H9 (cell line): Measurements from ENCODE around the gene ASCC1. TPM values are rescaled to one million over a fixed set of nuclear protein-coding genes. Genes with fewer than 3 reads are reported as not detected.
A peak's percentile ranks its signal among the peaks of the same experiment; 100 is the strongest.

ENCODE experiments used
- DNase-seq: peaks from one replicate; pipeline ENCODE4 v3.0.0-alpha.2; 2017
- H2AFZ ChIP-seq: one replicate; pipeline ENCODE4 v1.6.1; 2013; ENCODE audit warnings: mild to moderate bottlenecking, low read length, control low read depth, moderate library complexity
- H2AK5ac ChIP-seq: 2 replicates; pipeline ENCODE4 v1.6.1; 2013; ENCODE audit warnings: low read length, control low read depth, mixed read lengths; ENCODE audit not compliant: insufficient read length
- H2BK120ac ChIP-seq: one replicate; pipeline ENCODE4 v1.6.1; 2013; ENCODE audit warnings: low read depth, mild to moderate bottlenecking, low read length, control low read depth, inconsistent platforms; ENCODE audit not compliant: poor library complexity, severe bottlenecking
- H2BK12ac ChIP-seq: 2 replicates; pipeline ENCODE4 v1.6.1; 2013; ENCODE audit warnings: low read length, control low read depth, mixed read lengths, low read depth; ENCODE audit not compliant: insufficient read length
- H2BK15ac ChIP-seq: 2 replicates; pipeline ENCODE4 v1.6.1; 2013; ENCODE audit warnings: low read depth, low read length, control low read depth
- H2BK20ac ChIP-seq: one replicate; pipeline ENCODE4 v1.6.1; 2013; ENCODE audit warnings: low read depth, mild to moderate bottlenecking, low read length, control low read depth, inconsistent platforms; ENCODE audit not compliant: poor library complexity, severe bottlenecking
- H2BK5ac ChIP-seq: 2 replicates; pipeline ENCODE4 v1.6.1; 2013; ENCODE audit warnings: low read length, control low read depth, mixed read lengths; ENCODE audit not compliant: insufficient read length
- H3K14ac ChIP-seq: 2 replicates; pipeline ENCODE4 v1.6.1; 2013; ENCODE audit warnings: low read length, control low read depth; ENCODE audit not compliant: insufficient read depth
- H3K18ac ChIP-seq: 2 replicates; pipeline ENCODE4 v1.6.1; 2013; ENCODE audit warnings: low read depth, mild to moderate bottlenecking, mixed read lengths, low read length, control low read depth; ENCODE audit not compliant: insufficient read length
- H3K23ac ChIP-seq: 2 replicates; pipeline ENCODE4 v1.6.1; 2013; ENCODE audit warnings: low read length, control low read depth, mixed read lengths, low read depth; ENCODE audit not compliant: insufficient read length
- H3K23me2 ChIP-seq: 2 replicates; pipeline ENCODE4 v1.6.1; 2013; ENCODE audit warnings: low read depth, mild to moderate bottlenecking, mixed read lengths, low read length, control low read depth; ENCODE audit not compliant: insufficient read length, poor library complexity, severe bottlenecking
- H3K27ac ChIP-seq: 2 replicates; pipeline ENCODE4 v1.5.1; 2013; ENCODE audit warnings: low read length, control low read depth, mixed read lengths, low read depth; ENCODE audit not compliant: insufficient read length
- H3K27me3 ChIP-seq: 2 replicates; pipeline ENCODE4 v1.6.1; 2013; ENCODE audit warnings: low read length, control low read depth, inconsistent platforms; ENCODE audit not compliant: insufficient read depth
- H3K4ac ChIP-seq: 2 replicates; pipeline ENCODE4 v1.6.1; 2013; ENCODE audit warnings: low read depth, mild to moderate bottlenecking, control low read depth, inconsistent platforms, low read length, moderate library complexity
- H3K4me1 ChIP-seq: 2 replicates; pipeline ENCODE4 v1.6.1; 2013; ENCODE audit warnings: low read length, control low read depth, inconsistent platforms; ENCODE audit not compliant: insufficient read depth
- H3K4me2 ChIP-seq: 2 replicates; pipeline ENCODE4 v1.6.1; 2013; ENCODE audit warnings: low read length, control low read depth, mixed read lengths; ENCODE audit not compliant: insufficient read length, insufficient read depth
- H3K56ac ChIP-seq: 2 replicates; pipeline ENCODE4 v1.6.1; 2013; ENCODE audit warnings: low read depth, mild to moderate bottlenecking, mixed read lengths, low read length, control low read depth; ENCODE audit not compliant: insufficient read length
- H3K79me1 ChIP-seq: 2 replicates; pipeline ENCODE4 v1.6.1; 2013; ENCODE audit warnings: low read depth, mild to moderate bottlenecking, moderate library complexity, low read length, control low read depth, inconsistent platforms; ENCODE audit not compliant: insufficient read depth, poor library complexity, severe bottlenecking
- H3K79me2 ChIP-seq: 2 replicates; pipeline ENCODE4 v1.6.1; 2013; ENCODE audit warnings: low read length, control low read depth, inconsistent platforms; ENCODE audit not compliant: insufficient read depth
- H3K9ac ChIP-seq: 2 replicates; pipeline ENCODE4 v1.6.1; 2013; ENCODE audit warnings: low read length, control low read depth, mixed read lengths; ENCODE audit not compliant: insufficient read length; ENCODE audit errors: extremely low read depth
- H3K9me3 ChIP-seq: one replicate; pipeline ENCODE4 v1.6.1; 2013; ENCODE audit warnings: low read depth, low read length, inconsistent platforms; ENCODE audit not compliant: control insufficient read depth
- H3T11ph ChIP-seq: one replicate; pipeline ENCODE4 v1.6.1; 2013; ENCODE audit warnings: mild to moderate bottlenecking, low read length, control low read depth, inconsistent platforms
- H4K20me1 ChIP-seq: one replicate; pipeline ENCODE4 v1.6.1; 2013; ENCODE audit not compliant: control insufficient read depth, insufficient read length, insufficient read depth
- H4K5ac ChIP-seq: 2 replicates; pipeline ENCODE4 v1.6.1; 2013; ENCODE audit warnings: low read depth, mild to moderate bottlenecking, mixed read lengths, low read length, control low read depth; ENCODE audit not compliant: insufficient read length
- H4K8ac ChIP-seq: replicated peaks from 2 replicates; pipeline ENCODE4 v1.6.1; 2013; ENCODE audit warnings: low read length, control low read depth, mixed read lengths, low read depth; ENCODE audit not compliant: insufficient read length
- H4K91ac ChIP-seq: 2 replicates; pipeline ENCODE4 v1.6.1; 2013; ENCODE audit warnings: low read depth, mild to moderate bottlenecking, moderate library complexity, mixed read lengths, low read length, control low read depth; ENCODE audit not compliant: insufficient read length
- H3K27ac Mint-ChIP-seq, 3 experiments: 2 replicates in 2 of 3; 3 replicates in 1 of 3; pipeline ENCODE4 v1.8.0; 2020 to 2021; ENCODE audit warnings: mixed read lengths in 3 of 3, mild to moderate bottlenecking in 1 of 3, moderate library complexity in 1 of 3
- H3K27me3 Mint-ChIP-seq: 2 replicates; pipeline ENCODE4 v1.8.0; 2021; ENCODE audit warnings: low read depth, mild to moderate bottlenecking, moderate library complexity, mixed read lengths
- H3K36me3 Mint-ChIP-seq, 3 experiments: 2 replicates in 2 of 3; 3 replicates in 1 of 3; pipeline ENCODE4 v1.8.0; 2020 to 2021; ENCODE audit warnings: low read depth in 3 of 3, mixed read lengths in 3 of 3; ENCODE audit not compliant: insufficient read depth in 1 of 3
- H3K4me1 Mint-ChIP-seq, 2 experiments: 2 replicates each; pipeline ENCODE4 v1.8.0; 2020; ENCODE audit warnings: mixed read lengths in 2 of 2
- H3K4me3 Mint-ChIP-seq, 2 experiments: 2 replicates in 1 of 2; 3 replicates in 1 of 2; pipeline ENCODE4 v1.8.0; 2020 to 2021; ENCODE audit warnings: mild to moderate bottlenecking in 2 of 2, mixed read lengths in 2 of 2, moderate library complexity in 1 of 2
- H3K9me3 Mint-ChIP-seq, 2 experiments: 2 replicates in 1 of 2; 3 replicates in 1 of 2; pipeline ENCODE4 v1.8.0; 2020; ENCODE audit warnings: mild to moderate bottlenecking in 2 of 2, mixed read lengths in 2 of 2, moderate library complexity in 1 of 2
- WGBS: extraction: QIAGEN DNeasy Blood & Tissue Kit; methylation state at CpG from one replicate; pipeline ENCODE4 v1.1.7; 2013; ENCODE audit warnings: missing lambda C conversion rate, low lambda C conversion rate, mixed read lengths; ENCODE audit not compliant: insufficient read length; ENCODE audit errors: extremely low coverage; 5-methylcytosine and 5-hydroxymethylcytosine counted together
- total RNA-seq: library from RNA; stranded (reverse); gene quantifications from 2 replicates; pipeline ENCODE4 v1.2.1, GENCODE V29; 2021
- TF ChIP-seq, protein P1 (sequence below): fragments of 200-600 bp; sonication (generic); conservative IDR thresholded peaks from 3 replicates; pipeline ENCODE4 v1.8.0; 2021; ENCODE audit warnings: antibody characterized with exemption, mild to moderate bottlenecking

The ASCC1 gene
- total RNA-seq, 1 experiment from 2014 or later: 41.2 TPM

DNA sequence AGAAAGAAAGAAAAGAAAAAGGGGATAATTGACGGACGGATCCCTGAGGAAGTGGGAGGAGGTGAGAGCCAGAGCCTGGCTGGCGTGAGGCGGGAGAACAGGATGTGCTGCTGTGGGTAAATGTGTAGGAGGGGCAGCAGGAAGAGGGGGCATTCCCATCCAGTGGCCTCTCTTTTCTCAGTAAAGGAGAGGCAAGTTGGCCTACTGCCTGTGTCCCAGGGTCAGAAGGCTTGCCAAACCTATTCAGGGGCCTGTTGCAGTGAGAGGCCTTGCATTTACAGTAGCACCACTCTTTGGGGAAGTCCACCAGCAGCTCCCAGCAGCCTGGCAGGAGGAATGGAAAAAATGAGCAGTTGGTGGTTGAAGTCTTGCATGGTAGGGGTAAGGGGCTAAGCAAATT lies 26.6 kb upstream of the ASCC1 start:
- Mint-ChIP-seq H3K36me3 (no peaks in the 10 kb centered on the region), H3K4me1 (peaks cover 16 to 26% of the 10 kb centered on the region in 2 experiments)

More for the DNA sequence above, 26.6 kb upstream of the ASCC1 start:
- Histone ChIP-seq H3K9ac (no peak overlapping the region), H3K23ac (no peak overlapping the region), H3K79me1 (no peaks in the 10 kb centered on the region), H3K4me2 (no peak overlapping the region), H3K18ac (no peak overlapping the region), H4K8ac (no peak overlapping the region), H2AFZ (no peak overlapping the region), H3K56ac (no peak overlapping the region), H3K9me3 (no peaks in the 10 kb centered on the region), H2BK5ac (no peak overlapping the region), H2AK5ac (no peak overlapping the region), H4K20me1 (no peaks in the 10 kb centered on the region), H3K4ac (no peak overlapping the region), H3T11ph (no peak overlapping the region), H3K4me1 (no peaks in the 10 kb centered on the region; the same call in 1 of the 2 replicates), H2BK20ac (no peak overlapping the region), H2BK12ac (no peak overlapping the region), H3K27me3 (no peaks in the 10 kb centered on the region), H4K5ac (no peak overlapping the region), H3K27ac (no peak overlapping the region), H2BK120ac (no peak overlapping the region), H2BK15ac (no peak overlapping the region), H3K79me2 (no peaks in the 10 kb centered on the region), H3K14ac (no peak overlapping the region), H3K23me2 (no peaks in the 10 kb centered on the region), H4K91ac (no peak overlapping the region)
- no peak overlapping the region for H3K4me3 Mint-ChIP-seq
- WGBS: no CpG with 5 or more reads among the region's 4 CpGs
- peak overlapping the region; percentile 31 to 64 (median 36); a peak in 4 of 7 replicates for H3K27ac Mint-ChIP-seq
- peak; percentile 57 for DNase-seq
- H3K27me3 Mint-ChIP-seq: no peaks in the 10 kb centered on the region
- TF ChIP-seq, protein P1, sequence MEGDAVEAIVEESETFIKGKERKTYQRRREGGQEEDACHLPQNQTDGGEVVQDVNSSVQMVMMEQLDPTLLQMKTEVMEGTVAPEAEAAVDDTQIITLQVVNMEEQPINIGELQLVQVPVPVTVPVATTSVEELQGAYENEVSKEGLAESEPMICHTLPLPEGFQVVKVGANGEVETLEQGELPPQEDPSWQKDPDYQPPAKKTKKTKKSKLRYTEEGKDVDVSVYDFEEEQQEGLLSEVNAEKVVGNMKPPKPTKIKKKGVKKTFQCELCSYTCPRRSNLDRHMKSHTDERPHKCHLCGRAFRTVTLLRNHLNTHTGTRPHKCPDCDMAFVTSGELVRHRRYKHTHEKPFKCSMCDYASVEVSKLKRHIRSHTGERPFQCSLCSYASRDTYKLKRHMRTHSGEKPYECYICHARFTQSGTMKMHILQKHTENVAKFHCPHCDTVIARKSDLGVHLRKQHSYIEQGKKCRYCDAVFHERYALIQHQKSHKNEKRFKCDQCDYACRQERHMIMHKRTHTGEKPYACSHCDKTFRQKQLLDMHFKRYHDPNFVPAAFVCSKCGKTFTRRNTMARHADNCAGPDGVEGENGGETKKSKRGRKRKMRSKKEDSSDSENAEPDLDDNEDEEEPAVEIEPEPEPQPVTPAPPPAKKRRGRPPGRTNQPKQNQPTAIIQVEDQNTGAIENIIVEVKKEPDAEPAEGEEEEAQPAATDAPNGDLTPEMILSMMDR: no peak
- H3K9me3 Mint-ChIP-seq: no peaks in the 10 kb centered on the region
